Measurements from ENCODE around the gene RAPGEF6. TPM values are rescaled to one million over a fixed set of nuclear protein-coding genes. Genes with fewer than 3 reads are reported as not detected.
"Not testable (repeated sequence)": the region's sequence is repeated elsewhere in the genome, so short reads cannot be mapped to it uniquely, and the experiment has no call there.

RAPGEF6 gene
- total and polyA plus RNA-seq, 2 of the 4 experiments (the other 2 are of a cell fraction), result 5.8 to 18.8 TPM

DNA sequence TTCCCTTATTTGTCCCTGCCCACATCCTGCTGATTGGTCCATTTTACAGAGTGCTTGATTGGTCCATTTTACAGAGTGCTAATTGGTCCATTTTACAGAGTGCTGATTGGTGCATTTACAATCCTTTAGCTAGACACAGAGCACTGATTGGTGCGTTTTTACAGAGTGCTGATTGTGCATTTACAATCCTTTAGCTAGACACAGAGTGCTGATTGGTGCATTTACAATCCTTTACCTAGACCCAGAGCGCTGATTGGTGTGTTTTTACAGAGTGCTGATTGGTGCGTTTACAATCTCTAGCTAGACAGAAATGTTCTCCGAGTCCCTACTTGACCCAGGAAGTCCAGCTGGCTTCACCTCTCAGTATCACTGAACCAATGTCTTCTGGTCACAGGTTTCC lies 147.7 kb downstream of the RAPGEF6 start:
- in situ Hi-C loops (cut with MboI; ENCODE audit: low sequenced_read_pairs); H2BK5ac ChIP-seq (ENCODE audit: low read depth, low read length, poor library complexity, severe bottlenecking); H3K79me1 ChIP-seq (ENCODE audit: low read depth in 1 of 2, low read length in 2 of 2); H4K20me1 ChIP-seq (ENCODE audit: insufficient read depth, low read length); H3K14ac ChIP-seq (replicated peaks; ENCODE audit: low read depth, low read length); H2BK15ac ChIP-seq (ENCODE audit: low read depth, low read length); H4K5ac ChIP-seq (ENCODE audit: low read depth, low read length); H3K56ac ChIP-seq (ENCODE audit: extremely low read depth, insufficient read depth, low read length); CTCF ChIA-PET; H3K18ac ChIP-seq (ENCODE audit: low read depth, low read length); H3K23ac ChIP-seq (ENCODE audit: low read depth, low read length); H4K8ac ChIP-seq (ENCODE audit: low read depth in 2 of 2, low read length in 2 of 2); H2AK9ac ChIP-seq (replicated peaks; ENCODE audit: low read depth, low read length, poor library complexity); H3K9me3 ChIP-seq (ENCODE audit: control insufficient read depth, insufficient read depth, low read length); H3K27ac ChIP-seq (ENCODE audit: insufficient read depth, low read length); H2BK20ac ChIP-seq (ENCODE audit: low read depth, low read length); H3K9ac ChIP-seq (ENCODE audit: low read depth, low read length); H3K4ac ChIP-seq (ENCODE audit: low read depth, low read length); H2BK120ac ChIP-seq (ENCODE audit: low read depth, low read length); H3K36me3 ChIP-seq (ENCODE audit: control insufficient read depth, insufficient read depth, low read length); H4K91ac ChIP-seq (ENCODE audit: insufficient read depth, low read depth, low read length); H3K27me3 ChIP-seq (ENCODE audit: control insufficient read depth, insufficient read depth, low read length); dilution Hi-C loops (cut with HindIII; ENCODE audit: low sequenced_read_pairs, unreplicated experiment); POLR2A ChIA-PET (ENCODE audit: unreplicated experiment); intact Hi-C loops (cut with micrococcal nuclease); BruUV-seq (replicated peaks); H3K4me3 ChIP-seq (ENCODE audit: insufficient read depth, low read depth, low read length); H3K4me2 ChIP-seq (ENCODE audit: low read depth, low read length); H3K4me1 ChIP-seq (ENCODE audit: control insufficient read depth, insufficient read depth, low read length); H3K9me1 ChIP-seq (ENCODE audit: insufficient read depth, low read length); H2AFZ ChIP-seq (replicated peaks; ENCODE audit: low read length, poor library complexity); H2AK5ac ChIP-seq (ENCODE audit: low read depth, low read length); ATAC-seq (ENCODE audit: low read depth); DNase-seq: not testable (repeated sequence)
- WGBS, 2 experiments (ENCODE audit: extremely low coverage in 2 of 2, insufficient read length in 1 of 2), result no CpG with 5 or more reads among the region's 4 CpGs
- TF ChIP-seq MAFK (IDR thresholded peaks at IDR 0.05; ENCODE audit: low read depth, low read length), result 0 out of 2 replicates have a peak, but pooled peaks have one; percentile 19

Data from IMR-90 (cell line).